GM18517 (cell line): ENCODE results near the gene ZNF407.

ENCODE experiments used
- ATAC-seq: cut with Tn5 transposase; IDR thresholded peaks from one replicate; pipeline ENCODE4 v1.9.1; 2021; ENCODE audit warnings: mild to moderate bottlenecking, moderate library complexity; ENCODE audit not compliant: unreplicated experiment

ZNF407 gene

GRCh38 chr18:74626049-74626874, 28.6 kb downstream of the ZNF407 start:
- no peak for ATAC-seq

GRCh38 chr18:74630804-74631203, 33.1 kb downstream of the ZNF407 start:
- no peak for ATAC-seq

GRCh38 chr18:74631212-74631611, 33.5 kb downstream of the ZNF407 start:
- ATAC-seq = no peak

GRCh38 chr18:74631623-74632350, 34.1 kb downstream of the ZNF407 start:
- ATAC-seq = no peak

- no peak for ATAC-seq
These were observed 34.6 kb downstream of the ZNF407 start for GRCh38 chr18:74632351-74632679.

GRCh38 chr18:74632856-74633255, 35.2 kb downstream of the ZNF407 start:
- no peak for ATAC-seq

- ATAC-seq = no peak
These were observed 36.1 kb downstream of the ZNF407 start for GRCh38 chr18:74633652-74634352.

- no peak for ATAC-seq
These were observed 37.7 kb downstream of the ZNF407 start for GRCh38 chr18:74635224-74635975.

- no peak for ATAC-seq
These were observed 39.4 kb downstream of the ZNF407 start for GRCh38 chr18:74637070-74637469.

- ATAC-seq = no peak
These were observed 40.5 kb downstream of the ZNF407 start for GRCh38 chr18:74638210-74638609.

- no peak for ATAC-seq
These were observed 47.0 kb downstream of the ZNF407 start for GRCh38 chr18:74644713-74645112.

GRCh38 chr18:74645679-74646078, 48.0 kb downstream of the ZNF407 start:
- no peak for ATAC-seq

GRCh38 chr18:74651327-74652128, 53.9 kb downstream of the ZNF407 start:
- no peak for ATAC-seq

- peak; percentile 63 for ATAC-seq
These were observed 54.8 kb downstream of the ZNF407 start for GRCh38 chr18:74652392-74652988.

GRCh38 chr18:74654638-74655037, 57.0 kb downstream of the ZNF407 start:
- ATAC-seq = no peak

GRCh38 chr18:74661008-74661407, 63.3 kb downstream of the ZNF407 start:
- no peak for ATAC-seq

- no peak for ATAC-seq
These were observed 64.0 kb downstream of the ZNF407 start for GRCh38 chr18:74661691-74662090.

- no peak for ATAC-seq
These were observed 65.0 kb downstream of the ZNF407 start for GRCh38 chr18:74662622-74663021.

- no peak for ATAC-seq
These were observed 67.7 kb downstream of the ZNF407 start for GRCh38 chr18:74665346-74665745.

- no peak for ATAC-seq
These were observed 68.2 kb downstream of the ZNF407 start for GRCh38 chr18:74665905-74666304.
